Transverse colon (tissue), 3 donors: ENCODE results near the gene MAP2K4.

Experiments used
- CTCF ChIP-seq, 5 experiments: fragments of 200-600 bp in 3 of 5; fragments of 450-650 bp in 2 of 5; sonication (generic) in 3 of 5; IDR thresholded peaks; 1 replicate in 2 of 5; 2 replicates in 3 of 5; pipeline ENCODE4 v1.5.1; 2016 to 2017; ENCODE audit warnings: antibody characterized with exemption in 5 of 5, inconsistent platforms in 3 of 5, mild to moderate bottlenecking in 2 of 5, moderate library complexity in 1 of 5
- POLR2A ChIP-seq: fragments of 450-650 bp; IDR thresholded peaks from one replicate; pipeline ENCODE4 v1.6.1; 2016; ENCODE audit warnings: antibody characterized with exemption, mild to moderate bottlenecking, moderate library complexity

GRCh38 chr17:12041312-12041711 is 20.6 kb downstream of the MAP2K4 start:
- no peak for TF ChIP-seq CTCF (IDR thresholded peaks at IDR 0.05)
- TF ChIP-seq POLR2A: no peak
